NOMO-1 (cell line): ENCODE results near the gene SCTR.
A peak's percentile ranks its signal among the peaks of the same experiment; 100 is the strongest.

Experiments used
- DNase-seq, 2 experiments: peaks; one replicate each; lab custom pipeline; 2025; ENCODE audit not compliant: unreplicated experiment in 2 of 2; lab: John Stamatoyannopoulos, UW

The SCTR gene

DNA sequence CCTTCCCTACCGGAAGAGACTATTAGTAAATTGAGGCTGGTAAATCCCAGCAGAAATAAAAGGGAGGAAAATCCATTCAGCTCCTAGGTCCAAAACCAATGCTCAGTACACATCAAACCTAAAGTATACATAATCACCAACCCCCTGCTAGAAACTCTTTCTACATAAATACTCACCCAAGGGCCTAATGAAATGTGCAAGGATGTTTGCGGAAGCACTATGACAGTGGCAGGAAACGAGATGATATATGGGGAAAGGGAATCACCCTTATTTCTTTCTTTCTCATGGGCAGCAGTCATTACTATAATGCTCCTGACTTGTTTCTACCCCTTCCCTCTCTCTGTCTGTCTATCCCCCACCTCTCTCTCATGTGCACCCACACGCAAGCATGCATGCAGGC, 1.3 kb upstream of the SCTR start:
- DNase-seq: peak; percentile 63 to 73

DNA sequence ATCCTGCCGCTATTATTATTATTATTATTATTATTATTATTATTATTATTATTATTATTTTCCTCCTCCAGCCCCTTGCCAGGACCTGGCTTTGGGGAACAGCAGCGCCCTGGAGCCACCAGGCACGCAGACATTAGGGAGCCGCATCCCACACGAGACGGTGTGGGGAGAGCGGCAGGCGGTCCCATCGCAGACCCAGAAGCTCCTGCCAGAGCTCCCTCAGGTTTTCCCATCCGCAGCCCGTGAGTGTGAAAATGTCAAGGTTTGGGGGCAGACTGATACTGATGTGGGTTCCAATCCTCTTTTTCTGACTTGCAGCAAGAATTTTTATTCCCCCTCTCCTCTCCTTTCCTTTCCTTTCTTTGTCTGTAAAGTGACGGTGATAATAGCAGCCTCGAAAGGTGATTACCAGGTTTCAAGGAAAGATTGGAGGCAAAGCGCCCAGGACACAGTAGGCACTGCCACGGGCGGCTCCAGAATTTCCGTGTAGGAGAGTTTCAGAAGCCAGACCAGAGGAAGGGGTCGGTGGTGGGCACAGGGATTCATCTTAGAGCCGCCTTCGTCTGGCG, 816 bp downstream of the SCTR start:
- DNase-seq: no peak

DNA sequence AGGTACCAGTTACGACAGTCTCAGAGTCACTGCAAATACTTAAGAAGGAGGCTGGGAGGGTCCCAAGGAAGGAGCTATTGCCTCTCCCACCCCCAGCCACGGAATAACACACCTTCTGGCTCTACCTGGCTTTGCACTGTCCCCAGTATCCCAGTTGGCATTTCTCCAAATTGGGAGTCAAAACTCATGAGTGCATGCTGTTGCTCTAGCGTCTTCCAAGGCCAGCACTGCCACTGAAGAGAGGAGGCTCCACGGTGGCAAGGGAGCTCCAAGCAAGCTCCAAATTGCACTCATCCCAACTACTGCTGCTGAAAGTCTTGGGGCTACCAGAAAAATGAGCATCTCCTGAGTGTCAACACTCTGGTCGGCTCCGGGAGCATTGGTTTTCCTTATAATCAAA, 1.6 kb downstream of the SCTR start:
- DNase-seq: no peak

DNA sequence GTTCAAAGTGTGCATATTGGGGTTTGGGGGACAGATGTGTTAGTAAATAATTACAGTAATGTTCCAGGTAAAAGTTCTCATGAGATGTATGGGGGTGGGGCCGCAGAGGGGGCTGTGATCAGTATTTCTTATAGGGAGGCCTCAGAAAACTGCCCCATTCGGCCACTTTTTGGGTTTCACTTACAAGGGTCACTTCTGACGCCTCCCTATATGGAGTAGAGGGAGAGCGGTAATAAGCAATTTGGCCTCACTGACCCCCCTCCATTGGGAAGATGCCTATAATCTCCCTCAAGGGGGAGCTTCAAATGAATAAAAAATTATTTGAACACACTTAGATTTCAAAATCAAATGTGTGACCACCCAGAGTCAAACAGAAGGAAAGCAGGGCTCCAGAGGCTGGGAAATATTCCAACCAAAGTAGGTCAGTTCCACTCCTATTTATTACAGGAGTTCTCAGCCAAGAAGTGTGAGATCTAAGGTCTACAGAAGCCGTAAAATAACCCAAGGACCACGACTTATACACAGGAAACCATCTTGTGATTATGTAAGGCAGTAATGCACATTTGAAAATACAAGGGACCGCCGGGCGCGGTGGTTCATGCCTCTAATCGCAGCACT, 2.7 kb downstream of the SCTR start:
- no peak for DNase-seq

DNA sequence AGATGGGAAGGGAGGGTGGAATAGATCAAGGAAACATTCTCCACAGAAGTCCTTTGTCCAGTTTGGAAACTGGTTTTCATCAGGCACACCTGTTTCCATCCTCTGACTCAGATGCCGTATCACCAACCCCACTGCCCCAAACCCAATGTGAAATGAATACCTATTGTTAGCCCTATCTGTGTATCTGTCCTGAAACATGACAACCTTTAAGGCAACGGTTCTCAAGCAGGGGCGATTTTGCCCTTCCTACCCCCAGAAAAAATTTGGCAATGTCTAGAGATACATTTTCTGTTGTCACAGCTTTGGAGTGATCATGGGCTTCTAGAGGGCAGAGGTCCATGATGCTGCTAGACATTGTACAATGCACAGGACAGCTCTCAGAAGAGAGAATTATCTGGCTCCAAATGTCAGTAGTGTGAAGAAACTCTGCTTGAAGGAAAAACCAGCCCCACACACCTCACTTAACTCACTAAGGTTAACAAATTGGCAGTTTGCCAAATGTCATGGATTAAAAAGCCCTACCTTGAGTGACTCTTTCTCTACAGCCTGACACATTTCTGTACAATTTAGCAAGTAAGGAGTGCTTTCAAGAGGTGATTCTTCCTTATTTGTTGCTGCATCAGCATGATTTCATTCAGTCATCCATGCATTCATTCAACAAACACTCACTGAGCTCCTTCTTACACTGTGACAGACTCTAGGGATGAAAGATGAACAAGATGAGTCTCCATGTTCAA, 3.4 kb downstream of the SCTR start:
- DNase-seq: no peak

DNA sequence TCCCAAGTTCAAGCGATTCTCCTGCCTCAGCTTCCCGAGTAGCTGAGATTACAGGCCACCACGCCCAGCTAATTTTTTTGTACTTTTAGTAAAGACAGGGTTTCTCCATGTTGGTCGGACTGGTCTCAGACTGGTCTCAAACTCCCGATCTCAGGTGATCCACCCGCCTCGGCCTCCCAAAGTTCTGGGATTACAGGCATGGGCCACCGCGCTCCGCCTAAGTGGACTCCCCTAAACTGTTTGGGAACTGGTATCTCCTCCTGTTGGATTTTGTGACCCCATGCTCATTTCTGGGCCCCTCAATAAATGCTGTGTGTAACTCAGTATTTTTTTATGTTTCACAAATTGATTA, 5.2 kb downstream of the SCTR start:
- no peak for DNase-seq

DNA sequence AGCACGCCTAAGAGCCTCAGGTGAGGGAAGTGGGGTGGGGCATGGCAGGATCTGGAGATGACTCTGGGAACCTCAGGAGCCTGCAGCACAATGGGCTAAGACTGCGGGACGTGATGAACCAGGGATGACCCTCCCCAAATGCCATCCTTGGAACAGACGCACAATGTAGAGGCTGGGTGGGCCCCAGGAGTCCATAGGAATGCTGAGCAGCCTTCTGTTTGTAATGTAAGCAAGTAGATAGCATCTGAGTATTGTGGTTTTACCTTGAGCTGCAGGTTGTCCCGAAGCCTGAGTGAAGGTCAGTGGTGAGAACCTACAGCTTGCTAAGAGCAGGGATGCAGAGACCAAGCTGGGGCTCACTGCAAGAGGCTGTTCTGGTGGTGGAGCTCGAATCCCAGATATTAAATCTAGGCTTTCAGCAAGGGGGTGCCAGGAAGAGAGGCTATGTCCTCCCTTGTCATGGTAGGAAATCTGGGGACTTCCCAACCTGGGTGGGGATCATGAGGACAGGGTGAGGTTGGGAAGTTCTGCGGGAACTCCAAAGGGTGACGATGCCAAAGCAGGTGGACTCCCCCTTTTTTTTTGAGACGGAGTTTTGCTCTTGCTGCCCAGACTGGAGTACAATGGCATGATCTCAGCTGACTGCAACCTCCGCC, 5.8 kb downstream of the SCTR start:
- DNase-seq: no peak

DNA sequence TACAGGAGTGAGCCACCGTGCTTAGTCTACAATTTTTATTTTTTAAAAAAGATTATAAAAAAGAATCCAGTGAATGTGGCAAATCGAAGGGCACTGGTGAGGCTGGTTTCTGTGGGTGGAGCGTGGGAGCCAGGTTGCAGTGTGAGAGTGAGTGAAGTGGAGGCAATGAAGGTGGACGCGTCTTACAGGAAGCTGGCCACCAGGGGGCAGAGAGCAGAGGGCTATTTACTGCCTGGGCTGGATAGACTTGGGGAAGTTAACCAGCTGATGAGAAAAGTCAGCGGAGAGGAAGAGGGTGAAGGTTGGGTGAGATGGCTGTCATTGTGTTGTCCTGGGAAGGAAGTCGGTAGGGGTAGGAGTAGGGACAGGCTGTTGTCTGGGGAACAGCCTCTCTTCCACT, 6.8 kb downstream of the SCTR start:
- DNase-seq: peak; percentile 37 to 58

DNA sequence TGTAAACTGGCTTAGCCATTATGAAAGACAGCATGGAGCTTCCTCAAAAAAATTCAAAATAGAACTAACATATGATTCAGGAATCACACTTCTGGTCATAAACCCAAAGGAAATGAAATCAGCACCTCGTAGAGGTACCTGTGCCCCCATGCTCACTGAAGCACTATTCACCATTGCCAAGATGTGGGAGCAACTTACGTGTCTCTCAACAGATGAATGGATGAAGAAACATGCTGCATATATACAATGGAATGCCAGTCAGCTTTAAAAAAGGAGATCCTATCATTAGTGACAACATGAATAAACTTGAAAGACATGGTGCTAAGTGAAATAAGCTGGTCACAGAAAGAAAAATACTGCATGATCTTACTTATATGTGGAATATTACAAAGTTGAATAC, 8.2 kb downstream of the SCTR start:
- DNase-seq: no peak

DNA sequence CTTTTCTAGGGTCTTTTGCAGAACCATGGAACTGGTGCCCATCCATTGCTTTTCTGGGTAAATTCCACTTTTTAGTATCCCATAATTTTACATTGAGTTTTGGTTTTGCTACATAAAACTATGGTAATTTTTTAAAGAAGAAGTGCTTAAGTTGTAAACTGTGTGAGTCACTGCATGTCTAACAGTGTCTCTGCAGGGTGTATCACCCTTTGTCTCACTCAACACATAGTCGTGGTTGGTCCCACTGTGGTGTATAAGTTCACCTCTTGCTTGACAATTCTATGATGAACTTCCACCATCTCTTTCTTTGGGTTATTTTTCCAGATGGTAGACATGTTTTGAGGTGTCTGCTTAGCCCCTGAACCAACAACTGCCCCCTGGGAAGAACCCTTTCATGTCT, 10.5 kb downstream of the SCTR start:
- no peak for DNase-seq

DNA sequence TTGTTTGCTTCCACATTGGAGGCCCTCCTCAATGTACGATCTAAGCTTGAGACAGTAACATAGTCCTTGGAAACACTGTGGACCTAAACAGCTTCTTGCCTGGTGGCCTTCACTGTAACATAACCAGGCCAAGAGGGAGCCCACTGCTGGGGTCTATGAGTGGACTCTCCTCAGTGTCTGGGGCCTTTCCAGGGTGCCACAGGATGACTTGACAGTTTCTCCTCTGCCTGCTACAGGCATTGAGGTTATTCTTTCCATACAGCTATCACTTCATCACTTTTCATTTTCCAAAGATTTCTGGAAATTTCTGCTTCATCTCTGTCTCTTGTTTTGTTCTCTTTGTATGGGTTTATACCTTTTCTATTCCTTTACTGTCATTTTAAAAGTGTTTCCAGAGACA, 11.3 kb downstream of the SCTR start:
- DNase-seq: no peak

DNA sequence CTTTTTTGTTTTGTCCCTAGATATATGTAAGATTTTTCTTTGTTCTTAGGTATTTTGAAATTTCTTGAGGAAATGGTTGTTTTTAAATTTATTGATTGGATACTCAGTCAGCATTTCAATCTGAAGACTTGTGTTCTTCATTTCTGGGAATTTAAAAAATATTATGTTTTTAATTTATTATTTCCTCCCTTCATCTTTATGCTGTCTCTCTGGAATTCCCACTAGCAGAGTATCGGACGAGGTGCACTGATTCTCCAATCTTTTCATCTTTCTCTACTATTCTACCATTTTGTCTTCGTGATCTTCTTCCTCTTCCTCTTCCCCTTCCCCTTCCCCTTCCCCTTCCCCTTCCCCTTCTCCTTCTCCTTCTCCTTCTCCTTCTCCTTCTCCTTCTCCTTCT, 12.3 kb downstream of the SCTR start:
- no peak for DNase-seq

DNA sequence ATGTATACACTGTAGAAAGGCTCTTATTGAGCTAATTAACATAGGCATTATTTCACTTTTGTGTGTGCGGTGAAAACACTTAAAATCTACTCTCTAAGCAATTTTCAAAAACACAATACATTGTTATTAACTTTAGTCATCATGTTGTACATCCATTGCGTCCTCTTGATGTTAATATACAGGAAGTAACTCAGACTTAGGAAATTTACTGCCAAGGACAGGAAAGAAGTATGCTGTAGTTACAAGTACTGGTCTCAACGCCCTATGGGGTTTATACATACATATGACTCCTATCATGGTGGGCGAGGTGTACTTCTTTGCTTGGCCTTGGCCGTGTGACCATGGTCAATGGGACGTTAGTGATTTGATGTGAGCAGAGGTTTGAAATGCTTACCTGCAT, 15.5 kb downstream of the SCTR start:
- no peak for DNase-seq

DNA sequence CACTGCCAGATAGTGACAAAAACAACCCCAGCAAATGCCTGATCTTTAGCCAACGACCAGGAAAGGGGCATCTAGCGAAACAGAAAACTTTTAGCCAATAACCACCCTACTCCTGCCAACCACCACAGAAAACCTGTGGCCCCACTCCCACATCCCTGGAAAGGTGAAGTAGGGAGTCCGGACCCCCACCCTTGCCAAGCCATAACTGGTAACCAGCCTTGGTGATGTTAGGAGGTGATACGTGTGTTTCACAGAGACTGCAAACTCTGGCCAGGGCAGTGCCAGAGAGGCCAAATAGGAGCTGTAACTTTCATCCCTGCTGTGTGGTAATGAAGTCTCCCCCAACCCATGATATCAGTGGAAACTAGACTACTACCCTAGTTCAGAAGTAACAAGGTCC, 27.6 kb downstream of the SCTR start:
- DNase-seq: no peak

DNA sequence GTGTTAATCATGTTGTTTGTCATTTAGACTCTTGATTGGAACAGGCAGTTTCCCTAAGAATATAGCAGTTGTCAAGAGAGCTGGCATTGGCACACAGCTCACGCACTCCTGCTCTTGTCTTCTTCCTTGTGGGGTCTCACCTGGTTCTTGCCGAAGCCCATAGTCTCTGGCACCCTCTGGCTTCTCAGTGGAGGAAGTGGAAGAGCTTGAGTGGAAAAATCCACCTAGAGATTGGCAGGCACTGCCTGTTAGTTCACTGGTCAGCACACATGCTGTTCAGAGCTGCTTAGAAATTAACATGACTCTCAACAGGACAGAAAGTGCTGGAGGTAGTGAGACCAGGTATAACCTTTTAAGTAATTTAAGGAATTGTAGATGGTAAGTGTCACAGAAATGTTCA, 28.3 kb downstream of the SCTR start:
- DNase-seq: no peak

DNA sequence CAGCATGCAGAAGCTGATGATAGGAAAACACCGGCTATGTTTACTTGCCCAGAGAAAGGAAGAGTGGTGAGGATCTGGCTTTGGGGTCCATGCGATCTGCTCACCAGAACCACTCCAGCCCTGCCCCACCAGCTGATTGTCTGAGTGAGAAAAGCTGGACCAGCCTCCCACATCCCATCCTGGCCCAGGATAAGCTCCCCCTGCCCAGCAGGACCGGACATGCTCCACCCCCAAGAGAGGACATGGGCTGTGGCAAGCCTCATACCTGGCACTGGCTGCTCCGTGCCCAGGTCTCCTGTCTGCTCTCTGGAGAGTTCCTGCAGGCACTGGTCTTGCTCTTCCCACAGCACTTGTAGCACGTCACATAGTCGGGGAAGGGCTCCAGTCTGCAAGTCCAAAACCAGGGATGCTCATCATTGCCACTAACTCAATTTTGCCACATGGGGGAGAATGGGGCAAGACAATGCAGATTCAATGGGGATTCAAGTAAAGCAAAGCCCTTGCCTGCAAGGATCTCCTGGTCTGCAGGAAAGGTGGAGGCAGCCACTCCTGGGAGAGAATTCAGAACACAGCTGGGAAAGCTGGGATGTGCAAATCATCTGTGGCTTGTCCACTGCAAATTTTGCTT, 30.0 kb downstream of the SCTR start:
- no peak for DNase-seq

DNA sequence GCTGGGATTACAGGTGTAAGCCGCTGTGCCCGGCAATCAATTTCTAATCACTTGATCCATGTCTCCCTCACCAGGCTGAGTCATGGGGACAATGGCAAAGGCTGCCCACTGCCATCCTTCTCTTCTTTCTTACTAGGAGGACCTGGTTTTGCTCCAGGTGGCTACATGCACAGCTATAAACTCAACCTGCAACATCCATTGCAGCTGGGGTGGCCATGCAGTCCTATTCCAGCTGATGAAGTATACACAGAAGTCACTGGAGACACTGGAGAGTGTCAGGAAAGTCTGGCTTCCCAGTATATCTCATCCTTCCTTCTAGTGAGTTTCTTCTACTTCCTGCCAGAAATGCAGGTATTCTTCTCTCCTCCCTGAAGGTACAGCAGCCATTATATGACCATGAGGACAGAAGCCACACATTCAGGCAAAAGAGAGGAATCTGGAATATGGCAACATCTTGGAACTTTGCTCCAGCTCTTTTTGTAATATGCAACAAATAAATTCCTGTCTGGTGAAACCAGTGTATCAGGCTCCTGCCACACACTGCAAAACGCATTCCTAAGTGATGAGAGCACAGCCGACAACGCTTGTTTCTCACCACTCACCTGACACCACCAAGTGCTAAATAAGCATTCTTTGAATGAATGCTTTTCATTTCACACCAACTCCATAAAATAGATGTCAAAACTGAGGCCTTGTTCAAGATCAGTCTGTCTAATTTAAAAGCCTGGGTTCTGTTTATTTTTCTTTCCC, 32.3 kb downstream of the SCTR start:
- no peak for DNase-seq

DNA sequence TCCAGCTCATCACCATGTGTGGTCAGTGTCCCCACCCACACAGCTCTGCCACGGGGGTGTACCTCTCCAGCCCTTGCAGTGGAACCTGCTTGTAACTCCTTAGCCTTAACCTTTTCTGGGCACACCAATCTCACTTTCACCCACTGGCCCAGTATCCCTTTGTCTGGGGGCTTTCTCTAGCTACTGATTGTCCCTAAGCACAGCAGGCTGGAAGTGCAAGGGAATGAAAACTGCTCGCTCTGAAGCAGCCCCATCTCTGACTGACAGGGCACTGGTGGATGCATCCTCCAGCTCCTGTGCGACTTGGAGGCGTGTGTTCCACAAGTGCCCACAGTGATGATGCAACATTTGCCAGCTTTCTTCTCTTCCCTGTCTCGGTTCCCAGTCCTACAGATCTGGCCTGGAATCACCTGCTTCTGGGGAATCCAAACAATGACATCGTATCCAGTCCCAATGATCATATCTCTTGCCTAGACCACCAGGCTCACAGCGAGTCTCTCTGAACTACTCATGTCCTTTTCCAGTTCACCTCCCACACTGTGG, 33.6 kb downstream of the SCTR start:
- DNase-seq: no peak

DNA sequence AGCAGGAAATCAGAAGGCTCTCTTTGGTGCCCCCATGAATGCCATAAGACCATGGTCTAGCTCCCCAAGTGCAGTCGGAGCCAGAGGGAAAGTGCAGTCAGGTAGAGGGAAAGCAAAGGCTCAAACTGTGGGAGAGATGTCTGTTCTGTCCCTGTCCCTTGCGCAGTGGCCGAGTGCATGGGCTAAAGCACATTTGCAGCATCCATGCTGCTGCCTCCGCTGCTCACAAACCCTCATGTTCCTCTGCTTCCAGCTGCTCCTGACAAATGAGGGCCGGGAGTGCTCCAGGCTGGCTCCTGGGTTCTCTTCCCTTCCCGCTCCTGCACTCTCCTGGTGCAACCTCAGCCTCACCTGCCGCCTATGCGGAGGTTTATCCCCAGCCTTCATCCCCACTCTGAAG, 34.2 kb downstream of the SCTR start:
- no peak for DNase-seq

DNA sequence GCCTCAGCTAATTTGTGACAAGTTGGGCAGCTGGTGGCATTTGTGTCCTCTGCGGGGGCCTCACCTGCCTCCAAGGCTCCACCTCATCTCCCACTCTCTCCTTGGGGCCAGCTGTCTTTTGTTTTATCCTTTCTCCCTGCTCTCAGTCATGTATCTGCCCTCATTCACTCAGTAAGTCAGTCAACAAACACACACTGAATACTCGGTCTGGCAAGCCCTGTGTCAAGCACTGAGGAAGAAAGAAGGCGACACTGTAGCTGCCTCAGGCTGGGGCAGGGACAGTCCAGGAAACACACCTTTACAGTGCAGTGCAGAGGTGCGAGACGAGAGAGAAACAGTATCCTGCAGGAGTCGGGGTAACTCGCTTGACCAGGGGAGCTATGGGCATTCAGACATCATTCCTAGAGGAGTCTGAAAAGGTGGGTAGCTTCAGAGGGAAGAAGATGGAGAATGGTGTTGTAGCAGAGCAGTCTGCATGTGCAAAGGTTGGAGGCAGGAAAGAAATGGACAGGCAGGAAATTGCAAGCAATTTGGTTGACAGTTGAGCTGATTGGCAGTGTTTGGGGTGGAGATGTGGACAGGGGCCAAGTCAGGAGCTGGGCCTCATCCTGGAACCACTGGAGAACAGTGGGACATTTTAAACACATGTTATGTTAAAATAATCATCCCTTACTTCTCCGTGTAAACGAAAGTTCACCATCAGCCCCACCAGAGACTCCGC, 34.9 kb downstream of the SCTR start:
- DNase-seq: no peak
